Activated T-cell treated with anti-CD3 and anti-CD28 coated beads, Interleukin-2, amount 50 U/mL, for 4 hours (primary cell): Measurements from ENCODE around the gene SULF2. TPM values are rescaled to one million over a fixed set of nuclear protein-coding genes. Genes with fewer than 3 reads are reported as not detected.
A peak's percentile ranks its signal among the peaks of the same experiment; 100 is the strongest.

ENCODE experiments used
- ATAC-seq, 2 donors: fragments of 200-7000 bp; cut with Tn5 transposase; one replicate each; pipeline ENCODE4 v1.10.0; 2021
- DNase-seq: peaks from one replicate; pipeline ENCODE4 v3.0.0-alpha.2; 2020
- H3K27me3 Mint-ChIP-seq: one replicate; pipeline ENCODE4 v1.8.0; 2021; ENCODE audit warnings: low read depth, mixed read lengths
- H3K36me3 Mint-ChIP-seq: one replicate; pipeline ENCODE4 v1.8.0; 2022; ENCODE audit warnings: mixed read lengths; ENCODE audit not compliant: insufficient read depth
- H3K4me1 Mint-ChIP-seq: one replicate; pipeline ENCODE4 v1.8.0; 2021; ENCODE audit warnings: low read depth, mixed read lengths
- H3K4me3 Mint-ChIP-seq: one replicate; pipeline ENCODE4 v1.8.0; 2021; ENCODE audit warnings: mild to moderate bottlenecking, moderate library complexity, mixed read lengths
- H3K9me3 Mint-ChIP-seq: one replicate; pipeline ENCODE4 v1.8.0; 2021; ENCODE audit warnings: mixed read lengths
- total RNA-seq, 3 donors: library from RNA; stranded (reverse); gene quantifications; one replicate each; pipeline ENCODE4 v1.2.1, GENCODE V29; 2021

Gene SULF2
- total RNA-seq, 3 donors from 2014 or later: 0.66 to 1.2 (median 0.79) TPM

DNA sequence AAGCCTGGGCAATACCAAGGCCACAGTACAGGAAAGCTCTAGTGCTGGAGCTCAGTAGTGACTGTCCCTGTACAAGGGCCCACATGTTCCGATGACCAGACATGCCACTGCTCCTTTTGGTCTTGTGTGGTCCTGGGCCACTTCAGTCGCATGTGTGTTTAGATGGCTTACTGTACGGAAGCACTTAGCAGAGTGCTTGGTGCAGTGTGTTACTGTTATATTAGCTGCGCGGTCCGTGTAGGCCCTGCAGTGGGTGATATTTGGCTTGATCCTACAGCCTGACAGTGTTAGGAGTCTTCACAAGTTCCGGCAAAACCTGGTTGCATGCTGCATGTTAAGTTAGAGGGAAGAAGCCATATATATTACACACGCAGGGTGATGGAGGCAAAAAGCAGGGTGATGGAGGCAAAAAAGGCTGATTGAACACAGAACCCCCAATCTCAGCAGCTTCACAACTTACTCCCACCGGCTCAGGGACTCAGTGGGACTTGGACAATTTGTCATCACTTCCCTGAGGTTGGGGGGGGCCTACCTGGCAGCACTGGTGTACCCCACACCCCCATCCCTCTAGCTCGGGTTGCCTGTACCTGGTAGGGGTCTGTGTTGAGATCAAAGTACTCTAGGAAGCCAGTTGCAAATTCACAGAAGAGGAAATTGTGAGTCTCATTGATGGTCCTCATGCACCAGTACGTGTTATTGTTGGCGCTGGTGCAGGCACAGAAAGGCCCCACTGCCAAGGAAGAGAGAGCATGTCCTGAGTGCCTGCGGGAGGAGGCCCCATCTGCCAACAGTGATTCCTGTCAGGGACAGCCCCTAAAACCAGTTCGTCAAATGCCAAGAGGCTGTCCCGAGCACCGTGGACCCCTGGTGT, 122.6 kb downstream of the SULF2 start:
- no peak overlapping the region for H3K4me3 Mint-ChIP-seq
- no peaks in the 10 kb centered on the region for H3K27me3 Mint-ChIP-seq
- no peak for DNase-seq
- peak in 1 of 2 donors; percentile 1 for ATAC-seq
- H3K9me3 Mint-ChIP-seq: no peaks in the 10 kb centered on the region
- peaks cover 3% of the 10 kb centered on the region for H3K4me1 Mint-ChIP-seq
- H3K36me3 Mint-ChIP-seq: peaks cover 13% of the 10 kb centered on the region

GRCh38 chr20:47661714-47662113, 123.6 kb downstream of the SULF2 start:
- DNase-seq: no peak
- no peaks in the 10 kb centered on the region for H3K9me3 Mint-ChIP-seq
- no peak for ATAC-seq
- peaks cover 3% of the 10 kb centered on the region for H3K4me1 Mint-ChIP-seq
- peaks cover 17% of the 10 kb centered on the region for H3K36me3 Mint-ChIP-seq
- no peak overlapping the region for H3K4me3 Mint-ChIP-seq
- H3K27me3 Mint-ChIP-seq: no peaks in the 10 kb centered on the region

- H3K4me3 Mint-ChIP-seq: no peak overlapping the region
- H3K27me3 Mint-ChIP-seq: no peaks in the 10 kb centered on the region
- DNase-seq (no peak), ATAC-seq (no peak)
- peaks cover 3% of the 10 kb centered on the region for H3K4me1 Mint-ChIP-seq
- H3K9me3 Mint-ChIP-seq: no peaks in the 10 kb centered on the region
- H3K36me3 Mint-ChIP-seq: peaks cover 18% of the 10 kb centered on the region
Observed at GRCh38 chr20:47660983-47661700, 124.1 kb downstream of the SULF2 start.

- DNase-seq: no peak
- no peak overlapping the region for H3K4me3 Mint-ChIP-seq
- H3K9me3 Mint-ChIP-seq: no peaks in the 10 kb centered on the region
- ATAC-seq: no peak
- peaks cover 19% of the 10 kb centered on the region for H3K36me3 Mint-ChIP-seq
- H3K27me3 Mint-ChIP-seq: no peaks in the 10 kb centered on the region
- peaks cover 3% of the 10 kb centered on the region for H3K4me1 Mint-ChIP-seq
Observed at GRCh38 chr20:47660602-47660905, 124.7 kb downstream of the SULF2 start.

DNA sequence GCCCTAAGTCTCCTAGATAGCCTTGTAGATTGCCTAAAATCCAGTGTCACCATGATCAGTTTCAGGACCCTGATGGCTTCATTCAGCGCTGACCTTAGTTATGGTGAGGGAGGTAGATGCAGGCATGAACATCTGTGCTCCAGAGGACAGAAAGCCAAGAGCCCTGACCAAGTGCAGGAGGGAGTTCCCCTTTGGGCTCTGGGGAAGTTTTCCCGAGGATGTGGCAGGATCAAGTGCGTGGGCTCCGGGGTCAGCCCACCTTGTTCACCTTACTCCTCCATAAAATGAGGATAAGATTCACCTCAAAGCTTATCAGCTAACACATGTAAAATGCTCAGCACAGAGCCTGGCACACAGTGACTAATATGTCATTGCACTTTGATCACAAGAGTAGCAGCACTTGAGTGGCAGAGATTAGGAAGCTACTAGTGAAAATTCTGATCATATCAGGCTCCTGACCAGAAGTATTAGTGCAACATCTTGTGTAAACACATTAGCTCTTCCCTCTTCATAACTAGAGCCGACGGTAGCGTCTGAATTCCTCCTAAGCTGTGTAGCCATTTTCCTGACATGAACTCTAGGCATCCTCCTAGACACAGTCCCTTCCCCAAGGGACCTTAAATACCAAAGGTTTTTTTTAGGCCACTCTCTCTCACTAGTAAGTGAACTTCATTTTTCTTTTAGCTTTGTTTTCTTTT, 125.2 kb downstream of the SULF2 start:
- Mint-ChIP-seq H3K36me3 (peaks cover 24% of the 10 kb centered on the region), H3K4me3 (no peak overlapping the region), H3K4me1 (peaks cover 3% of the 10 kb centered on the region), H3K9me3 (no peaks in the 10 kb centered on the region), H3K27me3 (no peaks in the 10 kb centered on the region)
- DNase-seq (no peak), ATAC-seq (no peak)

- Mint-ChIP-seq H3K36me3 (peaks cover 40% of the 10 kb centered on the region), H3K4me3 (no peak overlapping the region), H3K27me3 (no peaks in the 10 kb centered on the region), H3K9me3 (no peaks in the 10 kb centered on the region), H3K4me1 (no peaks in the 10 kb centered on the region)
- no peak for DNase-seq
- ATAC-seq: no peak
Observed at GRCh38 chr20:47656318-47656717, 129.0 kb downstream of the SULF2 start.

DNA sequence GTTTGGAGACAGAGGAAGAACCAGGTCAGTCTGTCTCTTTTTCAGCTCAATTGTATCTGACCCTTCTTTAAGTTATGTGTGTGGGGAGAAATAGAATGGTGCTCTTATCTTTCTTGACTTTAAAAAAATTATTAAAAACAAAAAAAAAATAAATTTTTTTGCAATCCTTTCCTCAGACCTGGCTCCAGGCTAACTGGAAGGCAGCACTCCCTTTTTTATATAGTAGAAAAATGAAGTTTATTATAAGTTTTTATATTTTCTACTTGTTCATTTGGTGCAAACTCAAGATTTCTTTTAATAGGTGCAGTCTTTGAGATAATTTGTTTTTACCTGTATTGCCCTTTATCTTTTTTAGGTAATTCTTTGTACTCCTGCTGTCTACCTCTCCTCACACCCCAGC, 129.6 kb downstream of the SULF2 start:
- Mint-ChIP-seq H3K4me1 (no peaks in the 10 kb centered on the region), H3K36me3 (peaks cover 42% of the 10 kb centered on the region), H3K27me3 (no peaks in the 10 kb centered on the region), H3K4me3 (no peak overlapping the region), H3K9me3 (no peaks in the 10 kb centered on the region)
- DNase-seq (no peak), ATAC-seq (no peak)

DNA sequence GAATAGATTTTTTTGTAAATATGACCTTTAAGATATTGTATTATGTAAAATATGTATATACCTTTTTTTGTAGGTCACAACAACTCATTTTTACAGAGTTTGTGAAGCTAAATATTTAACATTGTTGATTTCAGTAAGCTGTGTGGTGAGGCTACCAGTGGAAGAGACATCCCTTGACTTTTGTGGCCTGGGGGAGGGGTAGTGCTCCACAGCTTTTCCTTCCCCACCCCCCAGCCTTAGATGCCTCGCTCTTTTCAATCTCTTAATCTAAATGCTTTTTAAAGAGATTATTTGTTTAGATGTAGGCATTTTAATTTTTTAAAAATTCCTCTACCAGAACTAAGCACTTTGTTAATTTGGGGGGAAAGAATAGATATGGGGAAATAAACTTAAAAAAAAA, 130.9 kb downstream of the SULF2 start:
- DNase-seq (no peak), ATAC-seq (no peak)
- H3K9me3 Mint-ChIP-seq: no peaks in the 10 kb centered on the region
- H3K27me3 Mint-ChIP-seq: no peaks in the 10 kb centered on the region
- no peaks in the 10 kb centered on the region for H3K4me1 Mint-ChIP-seq
- H3K4me3 Mint-ChIP-seq: no peak overlapping the region
- peaks cover 45% of the 10 kb centered on the region for H3K36me3 Mint-ChIP-seq

GRCh38 chr20:47653869-47654268, 131.4 kb downstream of the SULF2 start:
- H3K4me1 Mint-ChIP-seq: no peaks in the 10 kb centered on the region
- H3K4me3 Mint-ChIP-seq: no peak overlapping the region

DNA sequence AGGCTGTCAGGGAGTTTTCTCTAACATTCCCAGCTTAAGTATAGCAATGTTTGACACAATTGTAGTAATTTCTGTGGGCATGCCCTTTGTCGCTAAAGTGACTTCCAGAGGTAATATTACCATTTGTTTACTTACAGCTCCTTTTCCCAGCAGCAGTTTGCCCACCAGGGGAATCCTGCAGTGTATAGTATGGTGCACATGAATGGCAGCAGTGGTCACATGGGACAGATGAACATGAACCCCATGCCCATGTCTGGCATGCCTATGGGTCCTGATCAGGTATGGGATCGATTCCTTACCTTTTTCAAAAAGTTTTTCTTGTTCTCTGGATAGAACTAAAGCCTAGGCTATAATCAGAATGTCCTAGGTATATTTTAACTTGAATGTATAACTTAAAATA, 132.5 kb downstream of the SULF2 start:
- no peak for DNase-seq
- Mint-ChIP-seq H3K4me1 (no peaks in the 10 kb centered on the region), H3K4me3 (no peak overlapping the region), H3K36me3 (peaks cover 46% of the 10 kb centered on the region), H3K27me3 (no peaks in the 10 kb centered on the region), H3K9me3 (no peaks in the 10 kb centered on the region)
- no peak for ATAC-seq

More at GRCh38 chr20:47653869-47654268, 131.4 kb downstream of the SULF2 start:
- Mint-ChIP-seq H3K27me3 (no peaks in the 10 kb centered on the region), H3K9me3 (no peaks in the 10 kb centered on the region), H3K36me3 (peaks cover 48% of the 10 kb centered on the region)
- ATAC-seq (no peak), DNase-seq (no peak)

DNA sequence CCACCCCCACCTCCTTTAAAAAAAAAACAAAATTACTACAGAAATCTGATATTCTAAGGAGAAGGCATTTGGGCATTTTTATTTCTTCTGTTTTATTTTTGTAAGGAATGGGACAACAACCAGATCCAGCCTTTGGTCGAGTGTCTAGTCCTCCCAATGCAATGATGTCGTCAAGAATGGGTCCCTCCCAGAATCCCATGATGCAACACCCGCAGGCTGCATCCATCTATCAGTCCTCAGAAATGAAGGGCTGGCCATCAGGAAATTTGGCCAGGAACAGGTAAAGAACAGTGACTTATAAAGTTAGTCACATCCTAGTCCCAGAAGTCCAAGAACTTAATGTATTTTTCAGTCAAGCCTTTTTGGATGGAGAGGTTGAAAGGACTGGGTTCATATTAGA, 133.0 kb downstream of the SULF2 start:
- DNase-seq: no peak
- Mint-ChIP-seq H3K27me3 (no peaks in the 10 kb centered on the region), H3K4me3 (no peak overlapping the region), H3K4me1 (no peaks in the 10 kb centered on the region), H3K9me3 (no peaks in the 10 kb centered on the region), H3K36me3 (peaks cover 46% of the 10 kb centered on the region)
- ATAC-seq: no peak

- no peaks in the 10 kb centered on the region for H3K4me1 Mint-ChIP-seq
- peaks cover 53% of the 10 kb centered on the region for H3K36me3 Mint-ChIP-seq
- no peaks in the 10 kb centered on the region for H3K27me3 Mint-ChIP-seq
Observed at GRCh38 chr20:47648943-47649342, 136.3 kb downstream of the SULF2 start.

DNA sequence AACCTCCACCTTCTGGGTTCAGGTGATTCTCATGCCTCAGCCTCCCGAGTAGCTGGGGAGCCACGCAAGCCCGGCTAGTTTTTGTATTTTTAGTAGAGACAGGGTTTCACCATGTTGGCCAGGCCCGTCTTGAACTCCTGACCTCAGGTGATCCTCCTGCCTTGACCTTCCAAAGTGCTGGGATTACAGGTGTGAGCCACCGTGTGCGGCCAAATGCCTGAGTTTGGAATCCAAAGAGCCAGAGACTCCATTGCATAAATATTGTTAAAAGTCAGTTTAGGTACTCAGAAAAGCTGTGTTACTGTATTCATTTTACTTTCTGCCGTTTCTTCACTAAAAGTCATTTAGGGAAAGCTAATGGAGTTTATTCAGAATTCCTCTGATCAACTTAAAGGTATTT, 137.3 kb downstream of the SULF2 start:
- ATAC-seq: no peak
- Mint-ChIP-seq H3K36me3 (peaks cover 53% of the 10 kb centered on the region), H3K27me3 (no peaks in the 10 kb centered on the region), H3K9me3 (no peaks in the 10 kb centered on the region), H3K4me1 (no peaks in the 10 kb centered on the region), H3K4me3 (no peak overlapping the region)
- no peak for DNase-seq

More at GRCh38 chr20:47648943-47649342, 136.3 kb downstream of the SULF2 start:
- no peak for ATAC-seq
- Mint-ChIP-seq H3K9me3 (no peaks in the 10 kb centered on the region), H3K4me3 (no peak overlapping the region)
- no peak for DNase-seq

GRCh38 chr20:47645632-47646031, 139.6 kb downstream of the SULF2 start:
- H3K36me3 Mint-ChIP-seq: peaks cover 56% of the 10 kb centered on the region
- H3K9me3 Mint-ChIP-seq: no peaks in the 10 kb centered on the region
- H3K27me3 Mint-ChIP-seq: no peaks in the 10 kb centered on the region
- DNase-seq (no peak), ATAC-seq (no peak)
- no peaks in the 10 kb centered on the region for H3K4me1 Mint-ChIP-seq
- H3K4me3 Mint-ChIP-seq: no peak overlapping the region
